ENCODE data around the gene MMP27. TPM values are rescaled to one million over a fixed set of nuclear protein-coding genes. Genes with fewer than 3 reads are reported as not detected.

The MMP27 gene
- total RNA-seq, 1 donor from 2014 or later: not detected

Other genes with a start within 250 kb of the MMP27 start
- 0.20 TPM in 1 of 3 replicates, not detected in the others for gene MMP7, start 175.0 kb downstream of the MMP27 start, total RNA-seq
- gene MMP20, start 80.4 kb downstream of the MMP27 start, total RNA-seq: not detected in 3 replicates
- not detected in 3 replicates for gene MMP8, start 19.2 kb upstream of the MMP27 start, total RNA-seq
- not detected in 3 replicates for gene MMP10, start 74.9 kb upstream of the MMP27 start, total RNA-seq
- gene MMP1, start 92.4 kb upstream of the MMP27 start, total RNA-seq: 0.13 to 0.18 TPM in 2 of 3 replicates, not detected in the other
- gene MMP3, start 137.8 kb upstream of the MMP27 start, total RNA-seq: not detected in 3 replicates
- gene MMP12, start 169.2 kb upstream of the MMP27 start, total RNA-seq: not detected in 3 replicates
- gene MMP13, start 250.0 kb upstream of the MMP27 start, total RNA-seq: not detected in 3 replicates